ENCODE data around the gene VPS13A.

The VPS13A gene

GRCh38 chr9:77304543-77304942, 127.2 kb downstream of the VPS13A start:
- no peaks in the 10 kb centered on the region for H3K27me3 Mint-ChIP-seq (ENCODE audit: low read depth)
- peaks cover 32% of the 10 kb centered on the region for H3K36me3 Mint-ChIP-seq (ENCODE audit: low read depth)
- no peak overlapping the region for H3K4me3 Mint-ChIP-seq
- H3K4me1 Mint-ChIP-seq, result peaks cover 5% of the 10 kb centered on the region
- TF ChIP-seq CTCF (IDR thresholded peaks at IDR 0.05; ENCODE audit: unreplicated experiment in 3 of 3), result no peak
- H3K27ac Mint-ChIP-seq, result no peak overlapping the region
- no peaks in the 10 kb centered on the region for H3K9me3 Mint-ChIP-seq

- Mint-ChIP-seq H3K9me3 (no peaks in the 10 kb centered on the region), H3K4me3 (no peak overlapping the region), H3K36me3 (ENCODE audit: low read depth) (peaks cover 38% of the 10 kb centered on the region), H3K27ac (peak overlapping the region in 2 of 3 experiments; percentile 12 to 30), H3K27me3 (ENCODE audit: low read depth) (no peaks in the 10 kb centered on the region), H3K4me1 (peaks cover 5% of the 10 kb centered on the region)
- no peak for TF ChIP-seq CTCF (IDR thresholded peaks at IDR 0.05; ENCODE audit: unreplicated experiment in 3 of 3)
These were observed 128.5 kb downstream of the VPS13A start for GRCh38 chr9:77305622-77306400.

GRCh38 chr9:77307166-77307565, 129.8 kb downstream of the VPS13A start:
- Mint-ChIP-seq H3K4me3 (no peak overlapping the region), H3K9me3 (no peaks in the 10 kb centered on the region), H3K27ac (no peak overlapping the region), H3K27me3 (ENCODE audit: low read depth) (no peaks in the 10 kb centered on the region), H3K36me3 (ENCODE audit: low read depth) (peaks cover 50% of the 10 kb centered on the region), H3K4me1 (peaks cover 5% of the 10 kb centered on the region)
- TF ChIP-seq CTCF (IDR thresholded peaks at IDR 0.05; ENCODE audit: unreplicated experiment in 3 of 3), result no peak

GRCh38 chr9:77316058-77316457, 138.7 kb downstream of the VPS13A start:
- Mint-ChIP-seq H3K36me3 (ENCODE audit: low read depth) (peaks cover 56% of the 10 kb centered on the region), H3K27ac (no peak overlapping the region), H3K4me3 (no peak overlapping the region), H3K27me3 (ENCODE audit: low read depth) (no peaks in the 10 kb centered on the region), H3K4me1 (peaks cover 7% of the 10 kb centered on the region), H3K9me3 (no peaks in the 10 kb centered on the region)
- no peak for TF ChIP-seq CTCF (IDR thresholded peaks at IDR 0.05; ENCODE audit: unreplicated experiment in 3 of 3)

- no peak overlapping the region for H3K4me3 Mint-ChIP-seq
- H3K36me3 Mint-ChIP-seq (ENCODE audit: low read depth), result peaks cover 62% of the 10 kb centered on the region
- H3K4me1 Mint-ChIP-seq, result no peaks in the 10 kb centered on the region
- no peaks in the 10 kb centered on the region for H3K27me3 Mint-ChIP-seq (ENCODE audit: low read depth)
- H3K27ac Mint-ChIP-seq, result no peak overlapping the region
- no peak for TF ChIP-seq CTCF (IDR thresholded peaks at IDR 0.05; ENCODE audit: unreplicated experiment in 3 of 3)
- H3K9me3 Mint-ChIP-seq, result peaks cover 3% of the 10 kb centered on the region
These were observed 147.7 kb downstream of the VPS13A start for GRCh38 chr9:77325058-77325457.

- Mint-ChIP-seq H3K27ac (no peak overlapping the region), H3K36me3 (ENCODE audit: low read depth) (peaks cover 47% of the 10 kb centered on the region), H3K9me3 (peaks cover 3% of the 10 kb centered on the region), H3K4me3 (no peak overlapping the region), H3K4me1 (no peaks in the 10 kb centered on the region), H3K27me3 (ENCODE audit: low read depth) (no peaks in the 10 kb centered on the region)
- TF ChIP-seq CTCF (IDR thresholded peaks at IDR 0.05; ENCODE audit: unreplicated experiment in 3 of 3), result no peak
These were observed 150.8 kb downstream of the VPS13A start for GRCh38 chr9:77328102-77328501.

Data from nephron (organoid).